GM23338 (cell line): ENCODE data around the gene GET4.

Experiments used
- CREB1 ChIP-seq: fragments of 250-450 bp; sonication (Bioruptor Pico); IDR thresholded peaks from 2 replicates; pipeline ENCODE4 v1.5.0; 2020; ENCODE audit warnings: low read depth, mild to moderate bottlenecking, moderate library complexity
- EZH2 ChIP-seq: fragments of 200-600 bp; sonication (generic); IDR thresholded peaks from one replicate; pipeline ENCODE4 v1.8.0; 2017; ENCODE audit warnings: antibody characterized with exemption, mild to moderate bottlenecking, low read depth; ENCODE audit not compliant: unreplicated experiment
- POLR2AphosphoS5 ChIP-seq: IDR thresholded peaks from 2 replicates; pipeline ENCODE4 v1.6.1; 2016; ENCODE audit warnings: antibody characterized with exemption, low read depth
- TF ChIP-seq, protein P1 (sequence below), 2 experiments: fragments of 200-600 bp in 1 of 2; sonication (generic) in 1 of 2; conservative IDR thresholded peaks; 2 replicates each; pipeline versions ENCODE4 v1.5.1 to v1.6.1; 2016 to 2017; ENCODE audit warnings: antibody characterized with exemption in 2 of 2, low read depth in 2 of 2, mild to moderate bottlenecking in 2 of 2, moderate library complexity in 1 of 2

- TF ChIP-seq, protein P1, sequence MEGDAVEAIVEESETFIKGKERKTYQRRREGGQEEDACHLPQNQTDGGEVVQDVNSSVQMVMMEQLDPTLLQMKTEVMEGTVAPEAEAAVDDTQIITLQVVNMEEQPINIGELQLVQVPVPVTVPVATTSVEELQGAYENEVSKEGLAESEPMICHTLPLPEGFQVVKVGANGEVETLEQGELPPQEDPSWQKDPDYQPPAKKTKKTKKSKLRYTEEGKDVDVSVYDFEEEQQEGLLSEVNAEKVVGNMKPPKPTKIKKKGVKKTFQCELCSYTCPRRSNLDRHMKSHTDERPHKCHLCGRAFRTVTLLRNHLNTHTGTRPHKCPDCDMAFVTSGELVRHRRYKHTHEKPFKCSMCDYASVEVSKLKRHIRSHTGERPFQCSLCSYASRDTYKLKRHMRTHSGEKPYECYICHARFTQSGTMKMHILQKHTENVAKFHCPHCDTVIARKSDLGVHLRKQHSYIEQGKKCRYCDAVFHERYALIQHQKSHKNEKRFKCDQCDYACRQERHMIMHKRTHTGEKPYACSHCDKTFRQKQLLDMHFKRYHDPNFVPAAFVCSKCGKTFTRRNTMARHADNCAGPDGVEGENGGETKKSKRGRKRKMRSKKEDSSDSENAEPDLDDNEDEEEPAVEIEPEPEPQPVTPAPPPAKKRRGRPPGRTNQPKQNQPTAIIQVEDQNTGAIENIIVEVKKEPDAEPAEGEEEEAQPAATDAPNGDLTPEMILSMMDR (conservative IDR thresholded peaks at IDR 0.05; ENCODE audit: low read depth in 2 of 2) = no peak
- TF ChIP-seq CREB1 (CRISPR knock-in tag) = no peak
- TF ChIP-seq EZH2 = no peak
- TF ChIP-seq POLR2AphosphoS5 = no peak
These were observed 588 bp downstream of the GET4 start for GRCh38 chr7:876972-877311.
